ENCODE measurements around the gene AP2M1.
"Not testable (repeated sequence)": the region's sequence is repeated elsewhere in the genome, so short reads cannot be mapped to it uniquely, and the experiment has no call there.

The AP2M1 gene

DNA sequence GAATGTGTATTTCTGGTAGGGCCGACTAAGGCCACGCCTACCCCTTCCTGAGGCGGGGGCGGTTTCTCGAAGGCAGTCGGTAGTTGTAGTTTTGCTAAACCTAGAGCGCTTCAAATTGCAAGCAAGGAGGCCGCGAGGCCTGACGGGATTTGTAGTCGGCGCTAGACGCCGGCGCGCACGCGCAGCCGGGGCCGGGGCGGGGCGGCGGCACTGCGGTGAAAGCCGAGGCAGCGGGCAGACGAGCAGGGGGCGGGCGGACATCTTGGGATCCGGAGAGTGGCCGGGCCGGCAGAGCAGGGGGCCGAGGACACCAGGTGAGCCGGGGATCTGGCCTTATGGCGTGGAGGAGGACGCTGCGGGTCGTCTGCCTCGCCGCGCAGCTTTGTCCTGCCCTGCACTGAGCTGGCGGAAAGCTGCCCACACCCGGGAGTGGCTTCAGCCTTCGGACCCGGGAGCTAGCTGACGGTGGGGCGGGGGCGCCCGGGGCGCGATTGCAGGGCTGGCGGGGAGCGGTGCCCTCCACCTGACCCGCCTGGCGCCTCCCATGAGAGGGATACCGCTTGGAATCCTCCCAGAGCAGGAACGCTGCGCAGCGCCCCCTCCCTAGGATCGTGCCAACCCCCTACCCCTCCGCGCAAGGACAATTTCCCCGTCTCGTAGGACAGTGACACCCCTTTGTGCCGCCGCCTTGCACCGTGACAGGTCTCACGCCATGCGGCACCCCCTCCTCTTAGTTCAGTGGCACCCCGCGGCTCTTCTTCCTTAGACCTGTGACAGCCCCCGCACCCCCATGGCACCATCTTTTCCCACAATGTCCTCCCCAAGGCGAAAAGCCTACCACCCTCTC lies at the start of gene AP2M1:
TSS of gene AP2M1 (plus strand) at position 210 of the 847 bp plus-strand sequence. CDS start 2,139 bp downstream, outside the sequence.
- DNase-seq (ENCODE audit: low read depth), result peak; percentile 94

DNA sequence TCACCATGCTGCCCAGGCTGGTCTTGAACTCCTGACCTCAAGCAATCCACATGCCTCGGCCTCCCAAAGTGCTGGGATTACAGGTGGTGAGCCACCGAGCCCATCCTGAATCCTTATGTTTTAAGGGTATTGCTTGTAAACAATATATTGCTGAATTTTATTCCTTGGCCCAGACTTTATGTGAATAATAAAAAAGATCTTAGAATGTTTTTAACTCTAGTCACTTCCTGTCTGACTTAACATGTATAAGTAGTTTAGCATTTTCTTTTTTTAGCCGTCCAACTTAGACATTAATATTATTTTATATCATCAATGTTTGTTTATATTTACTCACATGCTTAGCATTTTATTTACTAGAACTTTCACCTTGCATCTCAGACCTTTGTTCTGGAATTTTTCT lies 48.6 kb upstream of the AP2M1 start:
- DNase-seq (ENCODE audit: low read depth), result no peak

DNA sequence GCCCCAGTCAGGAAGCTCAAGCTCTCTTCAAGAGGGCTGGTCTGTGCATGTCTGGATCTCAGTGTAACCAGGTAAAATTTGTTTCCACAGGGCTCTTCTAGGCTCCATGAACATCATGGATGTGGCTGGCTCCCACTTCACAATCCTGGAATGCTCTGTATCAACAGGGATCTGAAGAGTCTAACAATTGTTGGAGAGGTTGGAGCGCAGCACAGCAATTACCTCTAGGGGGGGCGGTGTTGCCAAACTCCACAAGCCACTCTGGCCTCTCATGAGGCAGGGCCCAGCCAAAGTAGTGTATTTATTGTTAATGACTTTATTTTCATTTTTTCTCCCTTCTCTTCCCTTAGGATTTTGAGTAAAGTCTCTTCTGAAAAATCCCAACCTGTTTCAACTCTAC lies 45.6 kb upstream of the AP2M1 start:
- no peak for DNase-seq (ENCODE audit: low read depth)

DNA sequence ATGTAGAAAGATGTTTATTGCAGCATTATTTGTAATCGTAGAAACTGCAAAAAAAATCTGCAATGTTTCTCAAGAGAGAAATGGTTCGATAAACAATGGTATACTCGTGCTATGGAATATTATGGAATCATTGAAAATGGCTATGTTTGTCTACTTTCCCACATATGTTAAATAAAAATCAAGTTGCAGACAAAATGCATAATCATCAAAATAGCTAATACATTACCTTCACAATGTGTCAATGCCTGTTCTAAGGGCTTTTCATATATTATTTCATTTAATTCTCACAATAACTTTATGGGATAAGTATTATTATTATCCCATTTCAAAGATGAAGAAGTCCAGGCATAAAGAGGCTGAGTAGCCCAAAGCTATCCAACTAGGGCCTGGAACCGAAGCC lies 41.7 kb upstream of the AP2M1 start:
- DNase-seq (ENCODE audit: low read depth), result no peak

DNA sequence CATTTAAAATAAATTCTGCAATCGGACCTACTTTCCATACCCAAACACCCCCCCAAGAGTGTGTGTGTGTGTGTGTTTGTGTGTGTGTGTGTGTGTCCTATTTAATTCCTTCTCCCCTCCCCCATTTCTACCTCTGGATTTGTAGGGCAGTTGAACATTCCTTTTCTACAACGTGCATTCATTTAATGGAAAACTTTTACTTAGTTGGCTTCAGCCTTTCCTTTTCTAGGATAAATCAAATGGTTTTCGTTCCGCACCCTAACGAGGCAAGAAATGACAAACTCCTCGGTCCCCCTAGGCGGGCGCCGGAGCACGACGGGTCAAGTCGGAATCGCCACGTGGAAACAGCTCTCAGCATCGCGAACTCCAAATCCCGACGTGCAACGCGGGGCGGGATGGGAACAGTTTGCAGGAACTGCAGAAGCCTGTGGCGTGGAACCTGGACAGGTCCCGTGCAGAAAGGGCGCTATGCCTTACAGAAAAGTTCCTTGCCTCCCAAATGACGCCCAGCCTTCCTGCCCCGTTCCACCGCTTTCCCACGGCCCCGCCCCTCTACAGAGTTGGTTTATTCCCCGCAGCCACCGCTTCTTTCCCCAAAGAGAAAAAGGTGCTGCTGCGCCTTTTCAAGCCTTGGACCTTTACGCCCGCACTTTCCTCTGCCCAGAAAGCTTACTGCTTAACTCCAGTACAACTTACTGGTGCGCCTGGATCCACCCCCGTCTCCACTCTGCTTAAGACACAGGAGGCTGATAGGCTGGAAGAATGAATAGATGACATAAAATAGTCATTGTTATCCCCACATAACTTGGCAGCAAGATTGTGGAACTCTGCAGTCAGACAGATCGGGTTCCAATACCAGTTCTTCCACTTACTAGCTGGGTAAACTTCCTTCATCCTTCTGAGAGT lies 40.6 kb upstream of the AP2M1 start:
- DNase-seq (ENCODE audit: low read depth), result peak; percentile 38

DNA sequence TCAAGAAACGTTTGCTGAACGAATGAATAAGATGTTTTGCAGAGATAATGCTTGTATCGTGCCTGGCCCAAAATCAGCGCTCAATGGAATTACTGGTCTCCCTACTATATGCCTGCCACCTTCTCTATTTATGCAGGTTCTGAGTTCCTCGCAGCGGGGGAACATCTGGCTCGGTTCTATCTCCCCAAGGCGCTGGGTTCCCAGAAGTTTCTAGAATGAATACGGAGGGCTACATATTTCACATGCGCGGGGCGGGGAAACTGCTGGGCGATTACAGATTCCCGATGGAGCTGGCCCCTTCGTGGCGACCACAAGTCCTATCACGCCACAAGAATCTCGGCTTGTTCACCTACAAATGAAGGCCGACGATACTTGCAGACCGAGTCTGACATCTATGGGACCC lies 39.9 kb upstream of the AP2M1 start:
- no peak for DNase-seq (ENCODE audit: low read depth)

DNA sequence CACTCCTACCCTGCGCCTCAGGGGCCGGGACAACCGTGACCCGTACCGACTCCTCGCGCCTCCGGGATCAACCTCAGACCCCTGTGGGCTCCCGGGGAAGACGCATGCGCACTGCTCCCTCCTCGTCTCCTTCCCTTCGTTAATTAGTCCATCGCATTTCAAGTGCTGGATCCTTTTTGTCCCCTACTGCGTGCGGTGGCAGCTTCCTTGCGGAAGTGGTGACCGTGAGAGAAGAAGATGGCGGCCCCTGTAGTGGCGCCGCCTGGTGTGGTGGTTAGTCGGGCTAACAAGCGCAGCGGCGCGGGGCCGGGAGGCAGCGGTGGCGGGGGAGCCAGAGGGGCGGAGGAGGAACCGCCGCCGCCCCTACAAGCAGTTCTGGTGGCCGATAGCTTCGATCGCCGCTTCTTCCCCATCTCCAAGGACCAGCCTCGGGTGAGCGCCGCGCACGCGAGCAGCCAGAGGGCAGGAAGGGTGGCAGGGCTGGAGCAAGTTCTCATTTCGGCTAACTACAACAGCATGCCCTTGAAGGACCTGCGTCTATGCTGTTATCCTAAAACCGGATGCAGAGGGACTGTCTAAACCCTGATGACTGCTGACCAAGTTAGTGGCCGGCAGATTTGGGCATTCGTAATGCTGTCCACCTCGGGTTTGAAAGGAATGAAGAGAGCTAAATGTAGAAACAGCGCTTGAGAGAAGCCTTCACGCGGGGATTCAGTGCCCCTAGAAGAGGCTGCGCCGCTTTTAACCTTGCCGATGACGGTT lies 39.3 kb upstream of the AP2M1 start, which contains the start of gene EIF2B5:
TSS of gene EIF2B5 (plus strand) at position 210 of the 762 bp plus-strand sequence. CDS start at position 238, 28 bp downstream.
- peak; percentile 63 for DNase-seq (ENCODE audit: low read depth)

DNA sequence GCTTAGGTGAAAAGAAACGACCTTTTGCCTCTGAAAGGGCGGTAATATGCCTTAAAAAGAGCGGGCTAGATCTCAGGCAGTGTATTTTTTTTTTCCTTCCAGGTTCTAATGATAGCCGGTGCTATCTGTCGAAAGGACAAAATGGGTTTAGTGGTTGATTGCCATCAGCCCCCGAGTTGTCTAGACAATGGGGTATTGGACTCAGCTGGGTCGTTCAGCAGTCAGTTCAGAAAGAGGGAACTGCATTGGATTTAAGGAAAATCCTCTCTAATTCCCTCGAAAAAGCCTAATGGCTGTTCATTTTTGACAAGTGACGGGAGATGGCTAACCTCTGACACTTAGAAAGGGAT lies 38.8 kb upstream of the AP2M1 start:
- no peak for DNase-seq (ENCODE audit: low read depth)

DNA sequence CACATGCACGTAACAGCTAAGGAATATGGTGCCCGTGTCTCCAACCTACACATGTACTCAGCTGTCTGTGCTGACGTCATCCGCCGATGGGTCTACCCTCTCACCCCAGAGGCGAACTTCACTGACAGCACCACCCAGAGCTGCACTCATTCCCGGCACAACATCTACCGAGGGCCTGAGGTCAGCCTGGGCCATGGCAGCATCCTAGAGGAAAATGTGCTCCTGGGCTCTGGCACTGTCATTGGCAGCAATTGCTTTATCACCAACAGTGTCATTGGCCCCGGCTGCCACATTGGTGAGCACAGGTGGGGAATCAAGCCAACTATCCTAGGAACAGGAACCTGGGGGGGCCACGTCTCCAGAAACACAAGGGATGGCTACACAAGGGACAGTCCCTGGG lies 34.2 kb upstream of the AP2M1 start:
- no peak for DNase-seq (ENCODE audit: low read depth)

DNA sequence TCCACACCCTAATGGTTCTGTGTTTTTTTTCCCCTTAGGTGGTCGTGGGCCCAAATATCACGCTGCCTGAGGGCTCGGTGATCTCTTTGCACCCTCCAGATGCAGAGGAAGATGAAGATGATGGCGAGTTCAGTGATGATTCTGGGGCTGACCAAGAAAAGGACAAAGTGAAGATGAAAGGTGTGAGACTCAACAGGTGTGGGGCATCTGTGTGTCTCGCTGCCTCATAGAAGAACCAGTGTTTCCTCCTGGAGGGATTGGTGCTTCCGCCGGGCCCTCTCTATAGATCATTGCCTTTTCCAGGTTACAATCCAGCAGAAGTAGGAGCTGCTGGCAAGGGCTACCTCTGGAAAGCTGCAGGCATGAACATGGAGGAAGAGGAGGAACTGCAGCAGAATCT lies 32.5 kb upstream of the AP2M1 start:
- DNase-seq (ENCODE audit: low read depth), result no peak

DNA sequence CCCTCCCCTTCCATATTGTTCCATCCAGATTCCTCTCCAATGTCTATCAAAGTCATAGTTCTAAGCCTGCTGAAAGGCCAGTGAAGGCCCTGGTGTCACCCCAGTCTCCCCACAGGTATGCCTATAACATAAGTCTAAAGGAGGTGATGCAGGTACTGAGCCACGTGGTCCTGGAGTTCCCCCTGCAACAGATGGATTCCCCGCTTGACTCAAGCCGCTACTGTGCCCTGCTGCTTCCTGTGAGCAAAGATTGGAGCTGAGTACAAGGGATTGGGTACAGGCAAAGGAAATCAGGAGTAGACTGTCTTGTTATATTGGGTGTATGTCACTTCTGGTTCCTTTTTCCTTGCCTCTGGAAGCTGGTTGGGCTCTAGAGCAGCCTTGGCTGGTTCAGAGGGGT lies 31.3 kb upstream of the AP2M1 start:
- DNase-seq (ENCODE audit: low read depth), result no peak

DNA sequence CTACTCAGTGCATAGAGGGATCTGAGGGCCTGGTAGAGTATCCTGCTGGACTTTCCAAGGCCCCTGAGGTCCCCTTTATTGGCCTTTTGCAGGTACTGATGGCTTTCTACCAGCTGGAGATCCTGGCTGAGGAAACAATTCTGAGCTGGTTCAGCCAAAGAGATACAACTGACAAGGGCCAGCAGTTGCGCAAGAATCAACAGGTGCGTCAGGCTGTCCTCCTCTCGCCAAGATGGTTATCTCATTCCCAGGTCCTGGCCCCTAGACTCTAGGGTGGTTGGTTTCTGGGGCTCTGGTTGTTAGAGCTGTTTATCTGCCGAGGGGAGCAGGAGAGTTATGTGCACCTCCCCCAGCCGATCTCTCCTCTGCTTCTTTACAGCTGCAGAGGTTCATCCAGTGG lies 30.1 kb upstream of the AP2M1 start:
- no peak for DNase-seq (ENCODE audit: low read depth)

DNA sequence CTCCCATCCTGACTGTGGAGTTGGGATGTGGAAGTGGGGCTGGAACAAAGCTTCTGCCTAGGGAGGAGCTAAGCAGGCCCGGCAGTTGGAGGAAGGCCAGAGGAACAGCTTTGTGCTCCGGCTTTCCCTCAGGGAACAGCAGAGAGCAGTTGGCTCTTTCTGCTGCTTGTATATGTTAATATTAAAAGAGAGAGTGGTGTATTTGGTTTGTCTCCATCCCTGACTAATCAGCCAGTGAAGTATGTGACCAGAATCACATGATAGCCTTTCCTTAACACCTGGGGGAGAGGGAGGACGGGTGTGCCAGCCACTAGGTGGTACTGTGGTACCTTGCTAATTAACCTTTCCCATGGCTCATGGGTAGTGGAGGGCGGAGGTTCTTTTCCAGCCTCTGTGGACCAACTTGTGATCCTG lies 29.5 kb upstream of the AP2M1 start:
- no peak for DNase-seq (ENCODE audit: low read depth)

DNA sequence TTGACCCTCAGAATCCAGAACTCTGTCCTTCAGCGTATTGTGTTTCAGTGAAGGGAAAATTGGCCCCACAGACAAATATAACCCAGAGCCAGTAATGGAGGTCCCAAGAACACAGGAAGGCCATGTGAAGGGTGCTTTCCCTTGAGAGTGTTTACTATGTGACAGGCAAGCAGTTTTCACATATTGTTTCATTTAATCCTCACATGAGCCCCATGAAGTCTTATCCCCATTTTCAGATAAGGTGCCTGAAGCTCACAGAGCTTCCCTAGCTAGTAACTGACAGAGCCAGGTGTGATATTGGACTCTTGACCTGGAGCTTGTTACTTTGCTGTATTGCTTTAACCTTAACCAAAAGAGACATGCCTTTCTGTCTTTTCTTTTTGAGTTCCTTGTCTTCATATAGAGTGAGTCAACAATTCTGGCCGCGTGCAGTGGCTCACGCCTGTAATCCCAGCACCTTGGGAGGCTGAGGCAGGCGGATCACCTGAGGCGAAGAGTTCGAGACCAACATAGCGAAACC lies 28.8 kb upstream of the AP2M1 start:
- no peak for DNase-seq (ENCODE audit: low read depth)

DNA sequence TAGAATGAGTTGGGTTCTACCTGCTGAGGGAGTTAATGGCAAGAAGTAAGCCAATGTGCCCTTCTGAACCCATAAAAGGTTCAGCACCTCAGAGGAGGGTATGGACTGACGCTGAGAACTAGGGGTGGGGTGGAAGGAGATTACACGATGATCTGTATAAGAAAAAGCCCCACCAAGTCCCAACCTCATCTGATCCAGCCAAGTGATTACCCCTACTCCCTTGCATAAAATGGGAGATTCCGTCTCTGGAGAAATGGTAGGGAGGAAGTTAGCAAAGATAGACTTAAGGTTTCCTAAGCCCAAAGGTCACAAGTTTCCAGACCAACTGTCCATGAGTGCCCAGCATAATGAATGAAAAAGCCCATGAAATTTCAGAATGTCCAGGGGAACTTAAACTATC lies 26.6 kb upstream of the AP2M1 start:
- DNase-seq (ENCODE audit: low read depth), result no peak

DNA sequence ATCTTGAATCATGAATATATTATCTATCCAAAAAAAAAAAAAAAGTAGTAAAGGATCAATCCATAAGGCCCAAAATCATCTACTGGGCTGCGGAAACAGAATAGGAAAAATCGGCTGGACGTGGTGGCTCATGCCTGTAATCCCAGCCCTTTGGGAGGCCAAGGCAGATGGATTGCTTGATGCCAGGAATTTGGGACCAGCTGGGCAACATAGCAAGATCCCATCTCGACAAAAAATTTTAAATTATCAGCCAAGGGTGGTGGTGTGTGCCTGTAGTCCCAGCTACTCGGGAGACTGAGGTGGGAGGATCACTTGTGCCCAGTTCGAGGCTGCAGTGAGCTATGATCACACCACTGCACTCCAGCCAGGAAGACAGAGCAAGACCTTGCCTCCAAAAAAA lies 25.5 kb upstream of the AP2M1 start:
- no peak for DNase-seq (ENCODE audit: low read depth)

DNA sequence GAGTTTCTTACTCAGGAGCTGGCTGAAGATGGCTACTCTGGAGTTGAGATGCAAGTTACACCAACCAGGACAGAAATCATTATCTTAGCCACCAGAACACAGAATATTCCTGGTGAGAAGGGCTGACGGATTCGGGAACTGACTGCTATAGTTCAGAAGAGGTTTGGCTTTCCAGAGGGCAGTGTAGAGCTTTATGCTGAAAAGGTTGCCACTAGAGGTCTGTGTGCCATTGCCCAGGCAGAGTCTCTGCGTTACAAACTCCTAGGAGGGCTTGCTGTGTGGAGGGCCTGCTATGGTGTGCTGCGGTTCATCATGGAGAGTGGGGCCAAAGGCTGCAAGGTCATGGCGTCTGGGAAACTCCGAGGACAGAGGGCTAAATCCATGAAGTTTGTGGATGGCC lies 24.9 kb upstream of the AP2M1 start:
- DNase-seq (ENCODE audit: low read depth), result not testable (repeated sequence)

DNA sequence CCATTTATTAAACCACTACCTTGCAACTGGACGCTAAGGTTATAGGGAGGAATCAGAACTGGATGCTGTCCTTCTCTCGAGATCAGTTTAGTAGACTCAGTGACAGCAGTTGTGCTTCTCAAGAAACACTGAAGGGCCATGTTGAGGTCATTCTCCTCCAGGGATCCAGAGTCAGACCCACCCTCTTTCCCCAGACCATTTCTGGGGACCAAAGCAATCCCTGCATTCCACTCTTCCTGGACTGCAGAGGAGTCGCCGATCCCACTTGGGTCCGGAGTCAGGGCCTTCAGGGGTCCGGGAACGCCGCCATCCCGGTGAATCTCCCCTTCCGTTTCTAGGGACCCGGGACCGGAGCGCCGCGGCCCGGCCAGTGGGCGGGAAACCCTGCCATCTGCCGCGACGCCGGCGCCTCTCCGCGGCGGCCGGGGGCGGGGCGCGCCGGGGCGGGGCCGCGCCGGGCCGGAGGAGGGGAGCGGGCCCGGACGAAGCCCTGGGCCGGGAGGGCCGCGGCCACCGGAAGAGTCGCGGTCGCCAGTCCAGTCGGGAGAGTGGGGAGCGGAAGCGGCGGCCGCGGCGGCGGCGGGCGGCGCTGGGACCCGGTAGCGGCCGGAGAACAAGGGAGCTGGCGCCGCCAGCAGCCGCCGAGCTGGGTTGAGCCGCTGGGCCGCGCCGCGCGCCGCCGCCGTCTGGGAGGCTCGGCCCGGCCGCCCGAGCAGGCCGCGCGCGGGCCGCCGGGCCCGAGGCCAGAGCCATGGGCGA lies 19.6 kb upstream of the AP2M1 start, which contains the start of gene DVL3:
TSS of gene DVL3 (plus strand) at position 493 of the 759 bp plus-strand sequence. CDS start at position 752, 259 bp downstream.
- DNase-seq (ENCODE audit: low read depth), result no peak

DNA sequence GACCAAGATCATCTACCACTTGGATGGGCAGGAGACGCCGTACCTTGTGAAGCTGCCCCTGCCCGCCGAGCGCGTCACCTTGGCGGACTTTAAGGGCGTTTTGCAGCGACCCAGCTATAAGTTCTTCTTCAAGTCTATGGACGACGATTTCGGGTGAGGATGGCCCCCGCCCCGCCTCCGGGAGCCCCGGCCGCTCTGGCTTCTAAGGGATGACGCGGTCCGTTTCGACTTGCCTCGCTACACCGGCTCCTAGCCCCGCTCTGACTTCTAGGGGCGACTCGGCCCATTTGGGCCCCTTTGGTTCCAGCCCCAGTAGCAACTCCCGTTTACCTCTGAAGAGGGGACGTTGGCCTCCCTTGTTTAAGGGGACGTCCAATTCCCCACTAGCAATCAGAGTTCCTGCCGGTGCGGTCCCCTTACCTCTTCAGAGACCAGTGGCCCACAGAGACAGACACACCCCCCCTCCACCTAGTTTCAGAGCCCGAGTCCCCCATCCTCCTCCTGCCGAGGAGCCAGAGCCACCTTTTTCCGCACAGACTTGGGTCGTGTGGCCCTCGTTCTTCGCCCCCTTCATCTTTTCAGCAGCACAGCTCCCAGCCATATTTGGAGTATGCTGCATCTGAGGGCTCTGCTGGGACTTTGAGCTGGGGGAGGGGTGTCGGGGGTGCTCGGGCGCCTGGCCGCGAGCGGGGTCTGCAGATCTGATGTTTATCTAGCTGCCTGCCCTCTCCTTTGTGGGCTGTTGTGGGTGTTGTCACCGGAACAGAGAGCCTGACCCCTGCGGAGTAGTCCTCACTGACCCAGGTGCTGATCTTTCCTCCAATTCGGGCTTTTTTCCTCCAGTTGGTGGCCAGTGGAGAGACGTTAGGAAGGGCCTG lies 18.8 kb upstream of the AP2M1 start:
- peak; percentile 39 for DNase-seq (ENCODE audit: low read depth)

DNA sequence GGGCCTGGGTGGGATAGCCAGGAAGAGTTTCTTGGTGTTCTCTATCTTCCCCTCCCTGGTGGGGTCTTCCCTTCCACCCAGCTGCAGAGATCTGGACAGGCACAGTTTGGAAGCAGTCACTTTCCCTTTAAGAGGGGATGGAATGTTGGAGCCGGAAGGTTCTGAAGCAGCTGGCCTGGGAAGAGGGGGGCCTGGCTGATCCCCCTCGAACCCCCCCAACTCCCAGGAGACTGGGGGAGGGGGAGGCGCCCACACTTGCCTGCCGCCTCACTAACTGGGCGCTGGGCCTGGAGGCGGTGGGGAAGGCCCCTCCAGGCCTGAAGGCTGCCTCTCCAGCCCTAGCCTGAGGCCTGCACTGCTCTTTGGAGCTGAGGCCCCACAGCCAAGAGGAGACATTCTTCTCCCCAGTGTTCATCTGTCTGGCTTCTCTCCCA lies 18.1 kb upstream of the AP2M1 start:
- no peak for DNase-seq (ENCODE audit: low read depth)

All from stimulated activated CD8-positive, alpha-beta memory T cell treated with anti-CD3 and anti-CD28 coated beads, Interleukin-7, amount 100 ng/mL, for 24 hours (primary cell).